ENCODE measurements around the gene NHLRC1.

Gene NHLRC1

GRCh38 chr6:18080544-18080943, 41.9 kb downstream of the NHLRC1 start:
- DNase-seq, result no peak

- no peak for DNase-seq
Measured at GRCh38 chr6:18078866-18079265, 43.6 kb downstream of the NHLRC1 start.

GRCh38 chr6:18076231-18076630, 46.2 kb downstream of the NHLRC1 start:
- peak; percentile 16 for DNase-seq

DNA sequence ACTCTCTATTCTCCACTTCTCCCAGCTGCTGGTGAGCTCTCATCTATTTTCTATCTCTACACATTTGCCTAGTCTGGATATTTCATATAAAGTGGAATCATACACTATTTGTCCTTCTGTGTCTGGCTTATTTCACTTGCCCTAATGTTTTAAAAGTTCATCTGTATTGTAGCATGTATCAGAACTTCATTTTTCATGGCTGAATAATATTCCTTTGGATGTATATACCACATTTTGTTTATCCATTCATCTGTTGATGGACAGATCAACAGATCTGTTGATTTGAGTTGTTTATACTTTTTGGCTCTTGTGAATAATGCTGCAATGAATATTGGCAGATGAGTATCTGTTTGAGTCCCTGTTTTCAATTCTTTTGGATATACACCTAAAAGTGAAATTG, 49.6 kb downstream of the NHLRC1 start:
- DNase-seq, result no peak

GRCh38 chr6:18070486-18070885, 52.0 kb downstream of the NHLRC1 start:
- DNase-seq, result no peak
